Measurements from ENCODE around the gene TENT4A. TPM values are rescaled to one million over a fixed set of nuclear protein-coding genes. Genes with fewer than 3 reads are reported as not detected.
A peak's percentile ranks its signal among the peaks of the same experiment; 100 is the strongest.

Gene TENT4A
- total and polyA plus RNA-seq, 2 of the 4 experiments (the other 2 are of a cell fraction) = 5.9 to 17.2 TPM

GRCh38 chr5:6723816-6724300, 10.6 kb downstream of the TENT4A start:
- BruUV-seq (replicated peaks) = no TSS peak
- Histone ChIP-seq H3K14ac (replicated peaks; ENCODE audit: low read depth, low read length) (no peak overlapping the region), H3K56ac (ENCODE audit: extremely low read depth, insufficient read depth, low read length) (no peak overlapping the region), H3K23ac (ENCODE audit: low read depth, low read length) (no peak overlapping the region), H2AK5ac (ENCODE audit: low read depth, low read length) (no peak overlapping the region), H3K79me1 (ENCODE audit: low read depth in 1 of 2, low read length in 2 of 2) (peaks cover 0 to 80% of the 10 kb centered on the region in 2 experiments; a peak in 2 of 4 replicates), H2BK20ac (ENCODE audit: low read depth, low read length) (no peak overlapping the region), H3K9me1 (ENCODE audit: insufficient read depth, low read length) (peaks cover 64% of the 10 kb centered on the region), H3K4ac (ENCODE audit: low read depth, low read length) (no peak overlapping the region), H3K18ac (ENCODE audit: low read depth, low read length) (no peak overlapping the region), H2BK15ac (ENCODE audit: low read depth, low read length) (no peak overlapping the region), H3K27me3 (ENCODE audit: control insufficient read depth, insufficient read depth, low read length) (no peaks in the 10 kb centered on the region), H4K91ac (ENCODE audit: insufficient read depth, low read depth, low read length) (no peak overlapping the region), H3K36me3 (ENCODE audit: control insufficient read depth, insufficient read depth, low read length) (peaks cover 5% of the 10 kb centered on the region), H2BK5ac (ENCODE audit: low read depth, low read length, poor library complexity, severe bottlenecking) (no peak overlapping the region), H2AK9ac (replicated peaks; ENCODE audit: low read depth, low read length, poor library complexity) (no peak overlapping the region), H2AFZ (replicated peaks; ENCODE audit: low read length, poor library complexity) (no peak overlapping the region), H3K9ac (ENCODE audit: low read depth, low read length) (no peak overlapping the region), H3K4me3 (ENCODE audit: insufficient read depth, low read depth, low read length) (no peak overlapping the region), H3K4me2 (ENCODE audit: low read depth, low read length) (no peak overlapping the region), H4K20me1 (ENCODE audit: insufficient read depth, low read length) (peaks cover 93% of the 10 kb centered on the region), H3K4me1 (ENCODE audit: control insufficient read depth, insufficient read depth, low read length) (peaks cover 51% of the 10 kb centered on the region), H4K8ac (ENCODE audit: low read depth in 2 of 2, low read length in 2 of 2) (no peak overlapping the region), H3K9me3 (ENCODE audit: control insufficient read depth, insufficient read depth, low read length) (no peaks in the 10 kb centered on the region), H4K5ac (ENCODE audit: low read depth, low read length) (no peak overlapping the region), H2BK120ac (ENCODE audit: low read depth, low read length) (no peak overlapping the region), H3K27ac (ENCODE audit: insufficient read depth, low read length) (no peak overlapping the region)
- ATAC-seq (ENCODE audit: low read depth) (no peak), DNase-seq (no peak)
- dilution Hi-C loops (cut with HindIII; ENCODE audit: low sequenced_read_pairs, unreplicated experiment) (no loop called here), intact Hi-C loops (cut with micrococcal nuclease) (no loop called here), in situ Hi-C loops (cut with MboI; ENCODE audit: low sequenced_read_pairs) (no loop called here)
- CTCF ChIA-PET = no interaction called here
- TF ChIP-seq BHLHE40 (IDR thresholded peaks at IDR 0.05; ENCODE audit: low read depth, low read length) (no peak), CEBPB (IDR thresholded peaks at IDR 0.05; ENCODE audit: low read depth, low read length) (peak; percentile 22; the same call in 1 of the 2 replicates)
- WGBS, 2 experiments (ENCODE audit: extremely low coverage in 2 of 2, insufficient read length in 1 of 2) = 80% methylated on average over 2 of the region's 12 CpGs; no CpG with 5 or more reads in 1 of the 2 experiments
- POLR2A ChIA-PET (ENCODE audit: unreplicated experiment) = no interaction called here
